ENCODE results near the gene INTS1.

INTS1 gene

DNA sequence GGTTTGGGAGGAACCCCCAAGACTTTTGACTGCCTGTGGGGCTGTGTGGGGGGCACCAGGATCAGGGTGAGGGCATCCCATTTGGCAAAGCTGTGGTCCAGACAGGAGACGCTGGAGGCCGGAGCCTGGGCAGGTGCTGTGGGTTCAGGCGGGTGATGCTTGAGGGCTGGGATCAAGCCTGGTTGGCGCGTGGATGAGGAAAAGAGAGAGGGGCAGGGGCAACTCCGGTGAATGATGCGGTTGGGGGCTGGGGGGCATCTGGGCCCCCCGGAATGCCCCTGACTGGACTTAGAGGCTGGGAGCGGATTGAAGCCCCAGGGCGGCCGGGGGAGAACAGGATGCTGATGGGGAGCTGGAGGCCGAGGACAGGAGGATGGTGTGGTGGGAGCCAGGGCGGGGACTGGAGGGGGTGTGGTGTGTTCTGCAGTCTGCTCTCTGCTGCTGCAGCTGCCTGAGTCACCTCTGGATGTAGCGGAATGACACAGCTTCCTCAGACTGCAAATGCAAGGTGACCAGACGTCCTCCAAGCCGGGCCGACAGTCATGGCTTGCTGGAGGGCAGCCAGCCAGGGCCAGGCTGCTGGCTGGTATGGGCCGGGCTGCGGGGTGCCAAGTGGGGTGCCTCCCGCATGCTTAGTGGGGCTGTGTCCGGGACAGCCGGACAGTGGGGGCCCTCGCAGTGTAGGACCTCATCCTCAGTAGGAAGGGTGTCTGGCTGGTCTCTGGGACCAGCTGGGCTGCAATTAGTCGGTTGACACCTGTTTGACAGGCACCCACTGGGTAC, 29.5 kb upstream of the INTS1 start:
- H3K36me3 ChIP-seq (ENCODE audit: control insufficient read depth in 1 of 2, insufficient read depth in 2 of 2, low read depth in 1 of 2, low read length in 2 of 2): peaks cover 0 to 6% of the 10 kb centered on the region in 2 experiments
- no peaks in the 10 kb centered on the region for H3K9me3 ChIP-seq (ENCODE audit: control insufficient read depth, low read length)
- no peak overlapping the region for H2BK5ac ChIP-seq (ENCODE audit: low read depth, low read length, poor library complexity, severe bottlenecking)
- H4K91ac ChIP-seq (ENCODE audit: low read length): peak overlapping the region; percentile 87
- peak overlapping the region; percentile 45 to 94 for H2BK12ac ChIP-seq (ENCODE audit: low read length in 2 of 2)
- peak overlapping the region; percentile 82 for H2AK5ac ChIP-seq (ENCODE audit: low read length, severe bottlenecking)
- no peaks in the 10 kb centered on the region for H3K27me3 ChIP-seq (ENCODE audit: control insufficient read depth in 1 of 2, insufficient read depth in 1 of 2, low read length in 2 of 2)
- H3K18ac ChIP-seq (ENCODE audit: low read depth in 1 of 2, low read length in 2 of 2): peak overlapping the region; percentile 81 to 84
- H3K9ac ChIP-seq (ENCODE audit: low read length): peak overlapping the region; percentile 88
- H3K4ac ChIP-seq (ENCODE audit: low read depth in 1 of 2, low read length in 2 of 2): peak overlapping the region in 1 of 2 experiments; percentile 62
- peaks cover 76% of the 10 kb centered on the region for H3K4me1 ChIP-seq (ENCODE audit: control insufficient read depth, insufficient read depth, low read depth, low read length)
- peak overlapping the region in 1 of 2 experiments; percentile 28 for H3K23ac ChIP-seq (ENCODE audit: low read length in 2 of 2)
- H3K4me3 ChIP-seq (ENCODE audit: insufficient read depth in 1 of 2, low read depth in 1 of 2, low read length in 2 of 2): peak overlapping the region in 1 of 2 experiments; percentile 86
- peak overlapping the region; percentile 14 for H3K27ac ChIP-seq (ENCODE audit: low read length, poor library complexity, severe bottlenecking)
- peak; percentile 95 for DNase-seq
- H4K8ac ChIP-seq (ENCODE audit: low read length): peak overlapping the region; percentile 78
- H2BK120ac ChIP-seq (ENCODE audit: low read depth, low read length): peak overlapping the region; percentile 87
- H3K4me2 ChIP-seq (ENCODE audit: low read length, poor library complexity, severe bottlenecking): no peak overlapping the region
- H3K79me1 ChIP-seq (replicated peaks; ENCODE audit: low read length, poor library complexity, severe bottlenecking): peaks cover 4% of the 10 kb centered on the region
- WGBS: 48% methylated on average over 24 of the region's 24 CpGs
- peak overlapping the region in 1 of 2 experiments; percentile 5 for H3K14ac ChIP-seq (ENCODE audit: low read length in 2 of 2)
- peak overlapping the region; percentile 75 for H2BK15ac ChIP-seq (ENCODE audit: low read depth, poor library complexity, severe bottlenecking)
- no peak overlapping the region for H2AFZ ChIP-seq (ENCODE audit: low read depth, low read length)

DNA sequence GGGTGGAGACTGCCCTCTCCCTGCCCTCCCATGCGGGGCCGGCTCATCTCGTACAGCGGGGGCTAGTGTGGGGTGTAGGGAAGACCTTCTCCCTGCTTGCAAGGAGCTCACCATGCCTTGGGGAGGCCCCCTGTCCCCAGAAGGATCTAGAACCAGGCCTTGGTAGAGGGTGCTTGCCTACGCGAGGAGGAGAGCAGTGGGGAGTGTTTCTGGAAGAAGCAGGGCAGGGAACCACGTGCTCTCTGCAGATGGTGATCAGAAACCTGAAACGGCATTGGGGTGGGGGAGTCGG, 29.0 kb upstream of the INTS1 start:
- Histone ChIP-seq H3K9me3 (ENCODE audit: control insufficient read depth, low read length) (no peaks in the 10 kb centered on the region), H3K23ac (ENCODE audit: low read length in 2 of 2) (no peak overlapping the region), H3K18ac (ENCODE audit: low read depth in 1 of 2, low read length in 2 of 2) (peak overlapping the region; percentile 81 to 84), H4K91ac (ENCODE audit: low read length) (peak overlapping the region; percentile 45), H3K4me2 (ENCODE audit: low read length, poor library complexity, severe bottlenecking) (peak overlapping the region; percentile 97), H3K27me3 (ENCODE audit: control insufficient read depth in 1 of 2, insufficient read depth in 1 of 2, low read length in 2 of 2) (no peaks in the 10 kb centered on the region), H3K36me3 (ENCODE audit: control insufficient read depth in 1 of 2, insufficient read depth in 2 of 2, low read depth in 1 of 2, low read length in 2 of 2) (peaks cover 0 to 3% of the 10 kb centered on the region in 2 experiments), H4K8ac (ENCODE audit: low read length) (peak overlapping the region; percentile 78), H3K4me1 (ENCODE audit: control insufficient read depth, insufficient read depth, low read depth, low read length) (peaks cover 71% of the 10 kb centered on the region), H2AK5ac (ENCODE audit: low read length, severe bottlenecking) (peak overlapping the region; percentile 3), H2BK12ac (ENCODE audit: low read length in 2 of 2) (peak overlapping the region; percentile 23 to 94), H2AFZ (ENCODE audit: low read depth, low read length) (no peak overlapping the region), H3K4ac (ENCODE audit: low read depth in 1 of 2, low read length in 2 of 2) (peak overlapping the region; percentile 10 to 55), H2BK15ac (ENCODE audit: low read depth, poor library complexity, severe bottlenecking) (peak overlapping the region; percentile 75), H3K4me3 (ENCODE audit: insufficient read depth in 1 of 2, low read depth in 1 of 2, low read length in 2 of 2) (peak overlapping the region in 1 of 2 experiments; percentile 86), H2BK120ac (ENCODE audit: low read depth, low read length) (peak overlapping the region; percentile 87), H3K9ac (ENCODE audit: low read length) (peak overlapping the region; percentile 88), H3K79me1 (replicated peaks; ENCODE audit: low read length, poor library complexity, severe bottlenecking) (peaks cover 2% of the 10 kb centered on the region), H2BK5ac (ENCODE audit: low read depth, low read length, poor library complexity, severe bottlenecking) (peak overlapping the region; percentile 2), H3K27ac (ENCODE audit: low read length, poor library complexity, severe bottlenecking) (peak overlapping the region; percentile 14), H3K14ac (ENCODE audit: low read length in 2 of 2) (peak overlapping the region in 1 of 2 experiments; percentile 19)
- 58% methylated on average over 9 of the region's 9 CpGs for WGBS
- DNase-seq: no peak

- Histone ChIP-seq H2AK5ac (ENCODE audit: low read length, severe bottlenecking) (peak overlapping the region; percentile 3), H3K9ac (ENCODE audit: low read length) (peak overlapping the region; percentile 88), H3K4me3 (ENCODE audit: insufficient read depth in 1 of 2, low read depth in 1 of 2, low read length in 2 of 2) (peak overlapping the region; percentile 26 to 86), H2BK12ac (ENCODE audit: low read length in 2 of 2) (peak overlapping the region; percentile 23 to 94), H4K8ac (ENCODE audit: low read length) (peak overlapping the region; percentile 78), H2BK5ac (ENCODE audit: low read depth, low read length, poor library complexity, severe bottlenecking) (peak overlapping the region; percentile 2), H3K18ac (ENCODE audit: low read depth in 1 of 2, low read length in 2 of 2) (peak overlapping the region; percentile 81 to 84), H3K4me1 (ENCODE audit: control insufficient read depth, insufficient read depth, low read depth, low read length) (peaks cover 67% of the 10 kb centered on the region), H3K27me3 (ENCODE audit: control insufficient read depth in 1 of 2, insufficient read depth in 1 of 2, low read length in 2 of 2) (no peaks in the 10 kb centered on the region), H3K23ac (ENCODE audit: low read length in 2 of 2) (no peak overlapping the region), H2BK120ac (ENCODE audit: low read depth, low read length) (peak overlapping the region; percentile 87), H3K9me3 (ENCODE audit: control insufficient read depth, low read length) (no peaks in the 10 kb centered on the region), H3K79me1 (replicated peaks; ENCODE audit: low read length, poor library complexity, severe bottlenecking) (peaks cover 2% of the 10 kb centered on the region), H3K14ac (ENCODE audit: low read length in 2 of 2) (peak overlapping the region in 1 of 2 experiments; percentile 19), H3K4ac (ENCODE audit: low read depth in 1 of 2, low read length in 2 of 2) (peak overlapping the region; percentile 10 to 55), H3K4me2 (ENCODE audit: low read length, poor library complexity, severe bottlenecking) (peak overlapping the region; percentile 97), H2BK15ac (ENCODE audit: low read depth, poor library complexity, severe bottlenecking) (peak overlapping the region; percentile 75), H3K27ac (ENCODE audit: low read length, poor library complexity, severe bottlenecking) (peak overlapping the region; percentile 90), H2AFZ (ENCODE audit: low read depth, low read length) (no peak overlapping the region), H3K36me3 (ENCODE audit: control insufficient read depth in 1 of 2, insufficient read depth in 2 of 2, low read depth in 1 of 2, low read length in 2 of 2) (peaks cover 0 to 3% of the 10 kb centered on the region in 2 experiments), H4K91ac (ENCODE audit: low read length) (peak overlapping the region; percentile 45)
- WGBS: 11% methylated on average over 36 of the region's 36 CpGs
- DNase-seq: peak; percentile 96
Measured at GRCh38 chr7:1532456-1533254, 28.5 kb upstream of the INTS1 start.

- 72% methylated on average over 10 of the region's 10 CpGs for WGBS
- DNase-seq: no peak
- no peak overlapping the region for H4K91ac ChIP-seq (ENCODE audit: low read length)
Measured at GRCh38 chr7:1531979-1532455, 27.8 kb upstream of the INTS1 start.

More at GRCh38 chr7:1531979-1532455, 27.8 kb upstream of the INTS1 start:
- Histone ChIP-seq H3K4me1 (ENCODE audit: control insufficient read depth, insufficient read depth, low read depth, low read length) (peaks cover 62% of the 10 kb centered on the region), H3K27ac (ENCODE audit: low read length, poor library complexity, severe bottlenecking) (peak overlapping the region; percentile 90), H3K9me3 (ENCODE audit: control insufficient read depth, low read length) (no peaks in the 10 kb centered on the region), H3K4me3 (ENCODE audit: insufficient read depth in 1 of 2, low read depth in 1 of 2, low read length in 2 of 2) (peak overlapping the region in 1 of 2 experiments; percentile 86), H4K8ac (ENCODE audit: low read length) (no peak overlapping the region), H2AK5ac (ENCODE audit: low read length, severe bottlenecking) (peak overlapping the region; percentile 30), H3K23ac (ENCODE audit: low read length in 2 of 2) (no peak overlapping the region), H2BK120ac (ENCODE audit: low read depth, low read length) (peak overlapping the region; percentile 21), H3K14ac (ENCODE audit: low read length in 2 of 2) (no peak overlapping the region), H2BK12ac (ENCODE audit: low read length in 2 of 2) (no peak overlapping the region), H3K9ac (ENCODE audit: low read length) (peak overlapping the region; percentile 88), H2BK5ac (ENCODE audit: low read depth, low read length, poor library complexity, severe bottlenecking) (no peak overlapping the region), H3K4ac (ENCODE audit: low read depth in 1 of 2, low read length in 2 of 2) (no peak overlapping the region), H3K27me3 (ENCODE audit: control insufficient read depth in 1 of 2, insufficient read depth in 1 of 2, low read length in 2 of 2) (no peaks in the 10 kb centered on the region), H3K79me1 (replicated peaks; ENCODE audit: low read length, poor library complexity, severe bottlenecking) (peaks cover 2% of the 10 kb centered on the region), H3K36me3 (ENCODE audit: control insufficient read depth in 1 of 2, insufficient read depth in 2 of 2, low read depth in 1 of 2, low read length in 2 of 2) (peaks cover 0 to 3% of the 10 kb centered on the region in 2 experiments), H2AFZ (ENCODE audit: low read depth, low read length) (no peak overlapping the region), H3K18ac (ENCODE audit: low read depth in 1 of 2, low read length in 2 of 2) (peak overlapping the region in 1 of 2 experiments; percentile 21), H3K4me2 (ENCODE audit: low read length, poor library complexity, severe bottlenecking) (peak overlapping the region; percentile 97), H2BK15ac (ENCODE audit: low read depth, poor library complexity, severe bottlenecking) (no peak overlapping the region)

Measured in mesenchymal stem cell (in vitro differentiated cells and primary cell).